ENCODE results near the gene NT5C1A.

DNA sequence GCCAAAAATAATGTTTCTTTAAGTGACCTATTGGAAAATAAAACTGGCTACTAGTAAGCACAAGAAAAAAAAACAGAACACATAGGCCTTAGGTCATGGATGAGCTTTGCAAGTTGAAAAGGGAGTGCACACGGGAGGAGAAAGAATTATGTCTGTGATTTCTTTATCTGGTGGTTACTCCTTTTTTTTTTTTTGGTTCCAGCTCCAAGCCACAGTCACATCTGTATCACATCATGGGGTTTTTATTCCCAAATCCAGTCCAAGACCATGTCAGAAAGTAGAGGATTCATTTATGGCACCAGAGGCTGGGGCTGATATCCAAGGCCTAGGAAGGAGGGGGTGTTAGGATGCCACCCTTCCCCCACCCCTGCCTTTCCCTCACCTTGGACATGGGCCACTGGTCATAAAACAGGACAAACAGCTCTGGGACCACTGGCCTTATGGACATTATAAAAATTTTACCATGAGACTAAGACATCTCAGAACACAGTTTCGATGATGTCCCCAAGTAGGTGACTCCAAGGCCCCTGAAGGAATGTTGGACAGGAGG, 22.2 kb downstream of the NT5C1A start:
- TF ChIP-seq, protein P1, sequence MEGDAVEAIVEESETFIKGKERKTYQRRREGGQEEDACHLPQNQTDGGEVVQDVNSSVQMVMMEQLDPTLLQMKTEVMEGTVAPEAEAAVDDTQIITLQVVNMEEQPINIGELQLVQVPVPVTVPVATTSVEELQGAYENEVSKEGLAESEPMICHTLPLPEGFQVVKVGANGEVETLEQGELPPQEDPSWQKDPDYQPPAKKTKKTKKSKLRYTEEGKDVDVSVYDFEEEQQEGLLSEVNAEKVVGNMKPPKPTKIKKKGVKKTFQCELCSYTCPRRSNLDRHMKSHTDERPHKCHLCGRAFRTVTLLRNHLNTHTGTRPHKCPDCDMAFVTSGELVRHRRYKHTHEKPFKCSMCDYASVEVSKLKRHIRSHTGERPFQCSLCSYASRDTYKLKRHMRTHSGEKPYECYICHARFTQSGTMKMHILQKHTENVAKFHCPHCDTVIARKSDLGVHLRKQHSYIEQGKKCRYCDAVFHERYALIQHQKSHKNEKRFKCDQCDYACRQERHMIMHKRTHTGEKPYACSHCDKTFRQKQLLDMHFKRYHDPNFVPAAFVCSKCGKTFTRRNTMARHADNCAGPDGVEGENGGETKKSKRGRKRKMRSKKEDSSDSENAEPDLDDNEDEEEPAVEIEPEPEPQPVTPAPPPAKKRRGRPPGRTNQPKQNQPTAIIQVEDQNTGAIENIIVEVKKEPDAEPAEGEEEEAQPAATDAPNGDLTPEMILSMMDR (conservative IDR thresholded peaks at IDR 0.05; ENCODE audit: low read length) = no peak
- no peak for TF ChIP-seq EZH2phosphoT487 (IDR thresholded peaks at IDR 0.05; ENCODE audit: borderline replicate concordance, low read depth, low read length)

Measured in OCI-LY7 (cell line).